DOHH2 (cell line): ENCODE results near the gene PARVB.

Experiments
- H3F3A ChIP-seq: fragments of 200-600 bp; sonication (generic), shearing (Covaris generic); 2 replicates; pipeline ENCODE4 v1.6.0; 2016; ENCODE audit warnings: antibody characterized with exemption, mild to moderate bottlenecking; ENCODE audit not compliant: control insufficient read depth, insufficient read depth
- H3K27ac ChIP-seq: fragments of 200-600 bp; sonication (generic); 2 replicates; pipeline ENCODE4 v1.5.1; 2014; ENCODE audit warnings: low read depth, mild to moderate bottlenecking, low read length, moderate library complexity
- H3K27me3 ChIP-seq: fragments of 200-600 bp; sonication (generic); 2 replicates; pipeline ENCODE4 v1.6.1; 2014; ENCODE audit warnings: mild to moderate bottlenecking, low read length, mixed read lengths; ENCODE audit not compliant: control insufficient read depth
- H3K36me3 ChIP-seq: fragments of 200-600 bp; sonication (generic); 2 replicates; pipeline ENCODE4 v1.6.1; 2014; ENCODE audit warnings: mild to moderate bottlenecking, low read length, moderate library complexity, mixed read lengths; ENCODE audit not compliant: control insufficient read depth
- H3K4me1 ChIP-seq: fragments of 200-600 bp; sonication (generic); 2 replicates; pipeline ENCODE4 v1.6.1; 2014; ENCODE audit warnings: mild to moderate bottlenecking, low read length, mixed read lengths; ENCODE audit not compliant: control insufficient read depth
- H3K4me2 ChIP-seq: fragments of 200-600 bp; sonication (generic); 2 replicates; pipeline ENCODE4 v1.6.0; 2014; ENCODE audit warnings: mild to moderate bottlenecking, low read length, moderate library complexity
- H3K4me3 ChIP-seq: fragments of 200-600 bp; sonication (generic); 2 replicates; pipeline ENCODE4 v1.5.1; 2014; ENCODE audit warnings: mild to moderate bottlenecking, low read length, mixed read lengths
- H3K79me2 ChIP-seq: fragments of 200-600 bp; sonication (generic); 2 replicates; pipeline ENCODE4 v1.6.1; 2014; ENCODE audit warnings: mild to moderate bottlenecking, low read length, mixed read lengths; ENCODE audit not compliant: control insufficient read depth
- H3K9me2 ChIP-seq: fragments of 200-600 bp; sonication (generic); replicated peaks from 2 replicates; pipeline ENCODE4 v1.6.1; 2014; ENCODE audit warnings: mild to moderate bottlenecking, low read length, mixed read lengths; ENCODE audit not compliant: control insufficient read depth
- H3K9me3 ChIP-seq: fragments of 200-600 bp; sonication (generic); 2 replicates; pipeline ENCODE4 v1.6.1; 2014; ENCODE audit warnings: antibody characterized with exemption, low read length, mixed read lengths; ENCODE audit not compliant: control insufficient read depth, insufficient read depth
- H4K20me1 ChIP-seq: fragments of 200-600 bp; sonication (generic); 2 replicates; pipeline ENCODE4 v1.6.0; 2014; ENCODE audit warnings: low read depth, mild to moderate bottlenecking, antibody characterized with exemption, low read length, moderate library complexity; ENCODE audit not compliant: control insufficient read depth, insufficient read depth
- EZH2phosphoT487 ChIP-seq: fragments of 200-600 bp; sonication (generic); IDR thresholded peaks from 2 replicates; pipeline ENCODE4 v1.6.1; 2017; ENCODE audit warnings: borderline replicate concordance, mild to moderate bottlenecking, antibody characterized with exemption, low read length, moderate library complexity, mixed read lengths
- TF ChIP-seq, protein P1 (sequence below): fragments of 200-600 bp; sonication (generic); IDR thresholded peaks from one replicate; pipeline ENCODE4 v1.5.1; 2014; ENCODE audit warnings: antibody characterized with exemption, mild to moderate bottlenecking, low read depth, low read length; ENCODE audit not compliant: poor library complexity, severe bottlenecking

The PARVB gene

GRCh38 chr22:43996981-43997265 is 27.2 kb upstream of the PARVB start:
- Histone ChIP-seq H3K4me1 (peaks cover 48% of the 10 kb centered on the region), H3K9me3 (no peaks in the 10 kb centered on the region), H3K4me2 (no peak overlapping the region), H3K79me2 (0 out of 2 replicates have a peak, but pooled peaks cover 7% of the 10 kb centered on the region), H3K27me3 (no peaks in the 10 kb centered on the region), H3K27ac (no peak overlapping the region), H4K20me1 (peaks cover 6% of the 10 kb centered on the region; the same call in 1 of the 2 replicates), H3F3A (no peaks in the 10 kb centered on the region), H3K4me3 (no peak overlapping the region), H3K9me2 (no peaks in the 10 kb centered on the region), H3K36me3 (peaks cover 75% of the 10 kb centered on the region)
- TF ChIP-seq, protein P1, sequence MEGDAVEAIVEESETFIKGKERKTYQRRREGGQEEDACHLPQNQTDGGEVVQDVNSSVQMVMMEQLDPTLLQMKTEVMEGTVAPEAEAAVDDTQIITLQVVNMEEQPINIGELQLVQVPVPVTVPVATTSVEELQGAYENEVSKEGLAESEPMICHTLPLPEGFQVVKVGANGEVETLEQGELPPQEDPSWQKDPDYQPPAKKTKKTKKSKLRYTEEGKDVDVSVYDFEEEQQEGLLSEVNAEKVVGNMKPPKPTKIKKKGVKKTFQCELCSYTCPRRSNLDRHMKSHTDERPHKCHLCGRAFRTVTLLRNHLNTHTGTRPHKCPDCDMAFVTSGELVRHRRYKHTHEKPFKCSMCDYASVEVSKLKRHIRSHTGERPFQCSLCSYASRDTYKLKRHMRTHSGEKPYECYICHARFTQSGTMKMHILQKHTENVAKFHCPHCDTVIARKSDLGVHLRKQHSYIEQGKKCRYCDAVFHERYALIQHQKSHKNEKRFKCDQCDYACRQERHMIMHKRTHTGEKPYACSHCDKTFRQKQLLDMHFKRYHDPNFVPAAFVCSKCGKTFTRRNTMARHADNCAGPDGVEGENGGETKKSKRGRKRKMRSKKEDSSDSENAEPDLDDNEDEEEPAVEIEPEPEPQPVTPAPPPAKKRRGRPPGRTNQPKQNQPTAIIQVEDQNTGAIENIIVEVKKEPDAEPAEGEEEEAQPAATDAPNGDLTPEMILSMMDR: no peak
- TF ChIP-seq EZH2phosphoT487: no peak

GRCh38 chr22:43998679-43999264 is 25.3 kb upstream of the PARVB start:
- Histone ChIP-seq H3K4me3 (no peak overlapping the region), H3K36me3 (peaks cover 57% of the 10 kb centered on the region), H3K27ac (no peak overlapping the region), H3K4me1 (peaks cover 35% of the 10 kb centered on the region), H3K9me2 (no peaks in the 10 kb centered on the region), H3K9me3 (no peaks in the 10 kb centered on the region), H3K4me2 (no peak overlapping the region), H3K79me2 (0 out of 2 replicates have a peak, but pooled peaks cover 3% of the 10 kb centered on the region), H3K27me3 (no peaks in the 10 kb centered on the region), H4K20me1 (peaks cover 1% of the 10 kb centered on the region), H3F3A (no peaks in the 10 kb centered on the region)
- no peak for TF ChIP-seq EZH2phosphoT487
- TF ChIP-seq, protein P1: no peak

- no peaks in the 10 kb centered on the region for H3K27me3 ChIP-seq
- TF ChIP-seq, protein P1: no peak
- TF ChIP-seq EZH2phosphoT487: no peak
- peaks cover 51% of the 10 kb centered on the region for H3K36me3 ChIP-seq
- no peak overlapping the region for H3K4me2 ChIP-seq
- H3K4me1 ChIP-seq: peaks cover 33% of the 10 kb centered on the region
- no peaks in the 10 kb centered on the region; the same call in 1 of the 2 replicates for H4K20me1 ChIP-seq
- no peaks in the 10 kb centered on the region for H3K9me3 ChIP-seq
- no peaks in the 10 kb centered on the region for H3F3A ChIP-seq
- H3K27ac ChIP-seq: no peak overlapping the region
- H3K79me2 ChIP-seq: no peaks in the 10 kb centered on the region
- no peak overlapping the region for H3K4me3 ChIP-seq
- no peaks in the 10 kb centered on the region for H3K9me2 ChIP-seq
Observed at GRCh38 chr22:43999378-43999777, 24.7 kb upstream of the PARVB start.
